ENCODE measurements around the gene TPRN. TPM values are rescaled to one million over a fixed set of nuclear protein-coding genes. Genes with fewer than 3 reads are reported as not detected.

TPRN gene
- total RNA-seq, 6 experiments from 2014 or later: 9.9 to 18.1 (median 13.3) TPM

- H3K4me3 Mint-ChIP-seq: no peak overlapping the region
Measured at GRCh38 chr9:137229903-137230704, 29.6 kb upstream of the TPRN start.

GRCh38 chr9:137228968-137229896 lies 28.7 kb upstream of the TPRN start:
- H3K27me3 Mint-ChIP-seq (ENCODE audit: insufficient read depth): no peaks in the 10 kb centered on the region
- DNase-seq: no peak

More at GRCh38 chr9:137229903-137230704, 29.6 kb upstream of the TPRN start:
- H3K27ac Mint-ChIP-seq: no peak overlapping the region
- H3K27me3 Mint-ChIP-seq (ENCODE audit: insufficient read depth): no peaks in the 10 kb centered on the region
- no peak for TF ChIP-seq CTCF (IDR thresholded peaks at IDR 0.05)
- no peaks in the 10 kb centered on the region for H3K9me3 Mint-ChIP-seq
- peaks cover 7% of the 10 kb centered on the region for H3K4me1 Mint-ChIP-seq (ENCODE audit: low read depth)
- no peak for DNase-seq
- no peaks in the 10 kb centered on the region for H3K36me3 Mint-ChIP-seq (ENCODE audit: low read depth)

GRCh38 chr9:137228506-137228967 lies 28.0 kb upstream of the TPRN start:
- no peak overlapping the region for H3K27ac Mint-ChIP-seq
- DNase-seq: no peak
- TF ChIP-seq CTCF (IDR thresholded peaks at IDR 0.05): no peak
- H3K27me3 Mint-ChIP-seq (ENCODE audit: insufficient read depth): no peaks in the 10 kb centered on the region
- no peaks in the 10 kb centered on the region for H3K9me3 Mint-ChIP-seq
- no peak overlapping the region for H3K4me3 Mint-ChIP-seq
- peaks cover 7% of the 10 kb centered on the region for H3K4me1 Mint-ChIP-seq (ENCODE audit: low read depth)
- no peaks in the 10 kb centered on the region for H3K36me3 Mint-ChIP-seq (ENCODE audit: low read depth)

More at GRCh38 chr9:137228968-137229896, 28.7 kb upstream of the TPRN start:
- Mint-ChIP-seq H3K4me1 (ENCODE audit: low read depth) (peaks cover 7% of the 10 kb centered on the region), H3K4me3 (no peak overlapping the region), H3K9me3 (no peaks in the 10 kb centered on the region), H3K27ac (no peak overlapping the region), H3K36me3 (ENCODE audit: low read depth) (no peaks in the 10 kb centered on the region)
- no peak for TF ChIP-seq CTCF (IDR thresholded peaks at IDR 0.05)

- Mint-ChIP-seq H3K9me3 (no peaks in the 10 kb centered on the region), H3K4me3 (no peak overlapping the region), H3K4me1 (ENCODE audit: low read depth) (peaks cover 7% of the 10 kb centered on the region), H3K36me3 (ENCODE audit: low read depth) (no peaks in the 10 kb centered on the region), H3K27me3 (ENCODE audit: insufficient read depth) (no peaks in the 10 kb centered on the region; the same call in 1 of the 2 replicates), H3K27ac (no peak overlapping the region)
- DNase-seq: no peak
- no peak for TF ChIP-seq CTCF (IDR thresholded peaks at IDR 0.05)
Measured at GRCh38 chr9:137227853-137228505, 27.4 kb upstream of the TPRN start.

Measured in HFFc6 (cell line).